Ishikawa (cell line): ENCODE results near the gene ATG14.

Experiments
- CEBPB ChIP-seq: IDR thresholded peaks from 2 replicates; pipeline ENCODE4 v1.6.1; 2012
- CREB1 ChIP-seq: IDR thresholded peaks from 2 replicates; pipeline ENCODE4 v1.6.1; 2012; ENCODE audit warnings: low read depth
- EGR1 ChIP-seq: IDR thresholded peaks from 2 replicates; pipeline ENCODE4 v1.6.1; 2012
- EP300 ChIP-seq: IDR thresholded peaks from 2 replicates; pipeline ENCODE4 v1.6.1; 2012; ENCODE audit warnings: borderline replicate concordance
- FOXM1 ChIP-seq: IDR thresholded peaks from 2 replicates; pipeline ENCODE4 v1.6.1; 2012; ENCODE audit warnings: low read depth, borderline replicate concordance
- MAX ChIP-seq: IDR thresholded peaks from 2 replicates; pipeline ENCODE4 v1.6.1; 2012
- NFIC ChIP-seq: IDR thresholded peaks from 2 replicates; pipeline ENCODE4 v1.6.1; 2012
- RAD21 ChIP-seq: IDR thresholded peaks from 2 replicates; pipeline ENCODE4 v1.6.1; 2012; ENCODE audit warnings: low read depth
- REST ChIP-seq: IDR thresholded peaks from 2 replicates; pipeline ENCODE4 v1.6.1; 2012; ENCODE audit warnings: low read depth, mild to moderate bottlenecking
- TAF1 ChIP-seq: IDR thresholded peaks from 2 replicates; pipeline ENCODE4 v1.6.1; 2012; ENCODE audit warnings: low read depth, mild to moderate bottlenecking
- TCF12 ChIP-seq: IDR thresholded peaks from 2 replicates; pipeline ENCODE4 v1.6.1; 2012; ENCODE audit warnings: low read depth
- TEAD4 ChIP-seq: IDR thresholded peaks from 2 replicates; pipeline ENCODE4 v1.6.1; 2012
- USF1 ChIP-seq: IDR thresholded peaks from 2 replicates; pipeline ENCODE4 v1.6.1; 2012
- YY1 ChIP-seq: IDR thresholded peaks from 2 replicates; pipeline ENCODE4 v1.6.1; 2012; ENCODE audit warnings: low read depth
- ZBTB7A ChIP-seq: IDR thresholded peaks from 2 replicates; pipeline ENCODE4 v1.6.1; 2012; ENCODE audit warnings: low read depth

ATG14 gene

GRCh38 chr14:55341781-55342180, 69.8 kb downstream of the ATG14 start:
- TF ChIP-seq RAD21 = no peak
- no peak for TF ChIP-seq REST
- no peak for TF ChIP-seq TAF1
- no peak for TF ChIP-seq CEBPB

- TF ChIP-seq TEAD4 (no peak), YY1 (no peak), EP300 (no peak), NFIC (no peak), TAF1 (no peak), USF1 (no peak), TCF12 (no peak), EGR1 (no peak)
Observed at GRCh38 chr14:55340482-55340881, 71.1 kb downstream of the ATG14 start.

- TF ChIP-seq ZBTB7A = no peak
- no peak for TF ChIP-seq CREB1
- TF ChIP-seq RAD21 = no peak
- no peak for TF ChIP-seq REST
- no peak for TF ChIP-seq MAX
- TF ChIP-seq USF1 = no peak
- no peak for TF ChIP-seq YY1
- TF ChIP-seq TEAD4 = no peak
- no peak for TF ChIP-seq EP300
- no peak for TF ChIP-seq NFIC
- TF ChIP-seq FOXM1 = no peak
- no peak for TF ChIP-seq EGR1
- TF ChIP-seq CEBPB = no peak
- no peak for TF ChIP-seq TCF12
- no peak for TF ChIP-seq TAF1
Observed at GRCh38 chr14:55339770-55340169, 71.9 kb downstream of the ATG14 start.

GRCh38 chr14:55336691-55337090, 74.9 kb downstream of the ATG14 start:
- TF ChIP-seq CREB1 = no peak
- no peak for TF ChIP-seq ZBTB7A
- no peak for TF ChIP-seq TCF12
- no peak for TF ChIP-seq YY1
- no peak for TF ChIP-seq USF1
- TF ChIP-seq REST = no peak
- TF ChIP-seq EGR1 = no peak
- TF ChIP-seq TEAD4 = no peak
- no peak for TF ChIP-seq TAF1
- TF ChIP-seq NFIC = no peak
- TF ChIP-seq MAX = no peak
- no peak for TF ChIP-seq CEBPB
- no peak for TF ChIP-seq FOXM1
- no peak for TF ChIP-seq EP300
- no peak for TF ChIP-seq RAD21
